Kidney epithelial cell (primary cell): ENCODE data around the gene ASXL1. TPM values are rescaled to one million over a fixed set of nuclear protein-coding genes. Genes with fewer than 3 reads are reported as not detected.

Experiments
- DNase-seq: peaks from one replicate; pipeline ENCODE4 v3.0.0-alpha.2; 2010; ENCODE audit warnings: low read depth
- H3K27me3 ChIP-seq: 2 replicates; pipeline ENCODE4 v1.6.0; 2011; ENCODE audit warnings: low read length; ENCODE audit not compliant: control insufficient read depth, insufficient read depth
- H3K36me3 ChIP-seq: 2 replicates; pipeline ENCODE4 v1.5.1; 2011; ENCODE audit warnings: low read length; ENCODE audit not compliant: control insufficient read depth, insufficient read depth
- H3K4me3 ChIP-seq: 2 replicates; pipeline ENCODE4 v1.5.1; 2011; ENCODE audit warnings: low read depth, mild to moderate bottlenecking, control low read depth, low read length
- CTCF ChIP-seq: IDR thresholded peaks from 2 replicates; pipeline ENCODE4 v1.5.1; 2011; ENCODE audit warnings: mild to moderate bottlenecking, moderate library complexity, low read length, control low read depth, inconsistent platforms; ENCODE audit not compliant: insufficient read depth, poor library complexity, severe bottlenecking
- total RNA-seq: library from RNA; depleted of rRNA; stranded (reverse); fragments of >200 nt; gene quantifications from 2 replicates; pipeline ENCODE4 v1.2.3, GENCODE V29; 2015

The ASXL1 gene
- total RNA-seq, 1 donor from 2014 or later: 31.6 TPM

GRCh38 chr20:32481311-32482142, 123.4 kb downstream of the ASXL1 start:
- H3K36me3 ChIP-seq: no peaks in the 10 kb centered on the region
- peak overlapping the region; percentile 67 for H3K4me3 ChIP-seq
- peaks cover 3% of the 10 kb centered on the region for H3K27me3 ChIP-seq
- no peak for TF ChIP-seq CTCF
- no peak for DNase-seq

- Histone ChIP-seq H3K36me3 (no peaks in the 10 kb centered on the region), H3K4me3 (peak overlapping the region; percentile 67), H3K27me3 (peaks cover 3% of the 10 kb centered on the region)
- TF ChIP-seq CTCF: no peak
- DNase-seq: no peak
Observed at GRCh38 chr20:32482143-32482441, 124.0 kb downstream of the ASXL1 start.

GRCh38 chr20:32482442-32483261, 124.5 kb downstream of the ASXL1 start:
- H3K27me3 ChIP-seq: peaks cover 3% of the 10 kb centered on the region
- no peaks in the 10 kb centered on the region for H3K36me3 ChIP-seq
- TF ChIP-seq CTCF: no peak
- DNase-seq: no peak
- peak overlapping the region; percentile 67 for H3K4me3 ChIP-seq

- DNase-seq: peak; percentile 61
- Histone ChIP-seq H3K27me3 (peaks cover 3% of the 10 kb centered on the region), H3K36me3 (no peaks in the 10 kb centered on the region), H3K4me3 (peak overlapping the region; percentile 67)
- no peak for TF ChIP-seq CTCF
Observed at GRCh38 chr20:32483351-32484224, 125.5 kb downstream of the ASXL1 start.

- no peak for TF ChIP-seq CTCF
- peaks cover 3% of the 10 kb centered on the region for H3K27me3 ChIP-seq
- DNase-seq: no peak
- H3K4me3 ChIP-seq: peak overlapping the region; percentile 57
- no peaks in the 10 kb centered on the region for H3K36me3 ChIP-seq
Observed at GRCh38 chr20:32484225-32484957, 126.3 kb downstream of the ASXL1 start.
